HCT116 (cell line): ENCODE results near the gene NPSR1. TPM values are rescaled to one million over a fixed set of nuclear protein-coding genes. Genes with fewer than 3 reads are reported as not detected.

Experiments
- ATAC-seq: fragments of 200-7000 bp; cut with Tn5 transposase; 2 replicates; pipeline ENCODE4 v1.9.1; 2020; ENCODE audit warnings: mild to moderate bottlenecking, moderate library complexity
- BruUV-seq: library from RNA; stranded (reverse); fragments of 400-500 nt; replicated peaks from 2 replicates; lab custom pipeline; 2021; lab: Mats Ljungman, UMichigan
- CTCF ChIA-PET: fragments of 300-600 bp; sonication (Branson Sonifier 250); formaldehyde crosslinking; loops from one replicate; lab custom pipeline; 2021; ENCODE audit warnings: antibody characterized with exemption; lab: Charles Lee
- POLR2A ChIA-PET: fragments of 300-600, 350-600 bp; sonication (Branson Sonifier 250); formaldehyde crosslinking; loops from one replicate; lab custom pipeline; 2021; ENCODE audit warnings: antibody characterized with exemption; lab: Charles Lee
- RAD21 ChIA-PET, 2 experiments: fragments of 300-600 bp; sonication (Branson Sonifier 250); formaldehyde crosslinking; loops; one replicate each; lab custom pipeline; 2023; ENCODE audit warnings: low total read pairs in 2 of 2; ENCODE audit not compliant: uncharacterized antibody in 2 of 2, unreplicated experiment in 2 of 2, low non-redundant PET in 1 of 2; lab: Charles Lee
- DNase-seq: peaks from one replicate; pipeline ENCODE4 v3.0.0-alpha.2; 2010; ENCODE audit warnings: low read depth, low spot score
- H2AFZ ChIP-seq: fragments of 200-600 bp; shearing (Covaris generic), sonication (generic); 2 replicates; pipeline ENCODE4 v1.6.1; 2017; ENCODE audit warnings: low read depth, mixed run types, mixed read lengths, antibody characterized with exemption, low read length; ENCODE audit not compliant: poor library complexity, severe bottlenecking
- H3K27ac ChIP-seq: 2 replicates; pipeline ENCODE4 v1.5.1; 2012; ENCODE audit warnings: low read depth, low read length
- H3K27me3 ChIP-seq: fragments of 200-600 bp; sonication (generic); 2 replicates; pipeline ENCODE4 v1.6.1; 2016; ENCODE audit warnings: mixed run types, low read length, mixed read lengths; ENCODE audit not compliant: insufficient read depth
- H3K36me3 ChIP-seq, 2 experiments: fragments of 200-500 bp in 1 of 2; fragments of 200-600 bp in 1 of 2; sonication (Bioruptor generic) in 1 of 2; sonication (generic) in 1 of 2; 2 replicates each; pipeline versions ENCODE4 v1.5.1 to v1.6.1; 2014 to 2016; ENCODE audit warnings: low read length in 2 of 2, inconsistent platforms in 1 of 2, mixed read lengths in 1 of 2, mixed run types in 1 of 2; ENCODE audit not compliant: insufficient read depth in 2 of 2, control insufficient read depth in 1 of 2
- H3K4me1 ChIP-seq, 2 experiments: fragments of 200-600 bp in 1 of 2; sonication (generic) in 1 of 2; 2 replicates each; pipeline versions ENCODE4 v1.5.1 to v1.6.1; 2012 to 2017; ENCODE audit warnings: low read length in 2 of 2, inconsistent platforms in 1 of 2, mild to moderate bottlenecking in 1 of 2, mixed read lengths in 1 of 2, mixed run types in 1 of 2, moderate library complexity in 1 of 2; ENCODE audit not compliant: insufficient read depth in 2 of 2, control insufficient read depth in 1 of 2
- H3K4me2 ChIP-seq: fragments of 200-600 bp; sonication (generic); 2 replicates; pipeline ENCODE4 v1.6.1; 2017; ENCODE audit warnings: mixed run types, low read length, mixed read lengths
- H3K4me3 ChIP-seq, 2 experiments: fragments of 200-600 bp in 1 of 2; sonication (generic) in 1 of 2; replicated peaks in 1 of 2; 2 replicates each; pipeline ENCODE4 v1.5.1; 2011 to 2016; ENCODE audit warnings: low read length in 2 of 2, control low read depth in 1 of 2, low read depth in 1 of 2, mild to moderate bottlenecking in 1 of 2, mixed read lengths in 1 of 2, mixed run types in 1 of 2
- H3K79me2 ChIP-seq: fragments of 200-600 bp; sonication (generic); 2 replicates; pipeline ENCODE4 v1.6.1; 2017; ENCODE audit warnings: mild to moderate bottlenecking, mixed run types, low read length, moderate library complexity, mixed read lengths; ENCODE audit not compliant: insufficient read depth
- H3K9ac ChIP-seq: fragments of 200-600 bp; sonication (generic); 2 replicates; pipeline ENCODE4 v1.6.1; 2016; ENCODE audit warnings: low read length, mixed read lengths
- H3K9me2 ChIP-seq: fragments of 200-600 bp; sonication (generic), shearing (Covaris generic); 2 replicates; pipeline ENCODE4 v1.6.1; 2017; ENCODE audit warnings: mixed run types, mild to moderate bottlenecking, moderate library complexity; ENCODE audit not compliant: insufficient read depth
- H3K9me3 ChIP-seq, 2 experiments: fragments of 200-500 bp in 1 of 2; fragments of 200-600 bp in 1 of 2; sonication (Bioruptor generic) in 1 of 2; sonication (generic) in 1 of 2; 2 replicates each; pipeline ENCODE4 v1.6.1; 2014 to 2017; ENCODE audit warnings: low read length in 2 of 2, mixed read lengths in 2 of 2, inconsistent platforms in 1 of 2, low read depth in 1 of 2, mild to moderate bottlenecking in 1 of 2, mixed run types in 1 of 2, moderate library complexity in 1 of 2; ENCODE audit not compliant: control insufficient read depth in 1 of 2, insufficient read depth in 1 of 2
- H4K20me1 ChIP-seq: fragments of 200-600 bp; sonication (generic), shearing (Covaris generic); 2 replicates; pipeline ENCODE4 v1.6.1; 2017; ENCODE audit warnings: mixed run types, mild to moderate bottlenecking, moderate library complexity; ENCODE audit not compliant: insufficient read depth
- CEBPB ChIP-seq: IDR thresholded peaks from 2 replicates; pipeline ENCODE4 v1.6.1; 2012; ENCODE audit warnings: low read depth
- POLR2AphosphoS5 ChIP-seq: IDR thresholded peaks from 2 replicates; pipeline ENCODE4 v1.6.1; 2011; ENCODE audit warnings: mild to moderate bottlenecking, low read depth, low read length, moderate library complexity
- REST ChIP-seq: IDR thresholded peaks from 2 replicates; pipeline ENCODE4 v1.6.1; 2012; ENCODE audit warnings: low read depth
- SIN3A ChIP-seq: IDR thresholded peaks from 2 replicates; pipeline ENCODE4 v1.6.1; 2012; ENCODE audit warnings: low read depth
- TCF7L2 ChIP-seq: IDR thresholded peaks from 2 replicates; pipeline ENCODE4 v1.7.0; 2011; ENCODE audit warnings: borderline replicate concordance, inconsistent platforms; ENCODE audit not compliant: insufficient read depth, insufficient read length; ENCODE audit errors: extremely low read depth
- YY1 ChIP-seq: IDR thresholded peaks from 2 replicates; pipeline ENCODE4 v1.6.1; 2011; ENCODE audit warnings: low read length, low read depth, moderate library complexity, mild to moderate bottlenecking; ENCODE audit not compliant: insufficient replicate concordance; ENCODE audit errors: extremely low read depth
- ZBTB33 ChIP-seq: IDR thresholded peaks from 2 replicates; pipeline ENCODE4 v1.6.1; 2011; ENCODE audit warnings: mild to moderate bottlenecking, low read length, moderate library complexity; ENCODE audit not compliant: insufficient replicate concordance; ENCODE audit errors: extremely low read depth
- ZFX ChIP-seq: fragments of 450-650 bp; IDR thresholded peaks from 2 replicates; pipeline ENCODE4 v1.6.1; 2017
- intact Hi-C: fragments of 100-400 bp; cut with micrococcal nuclease; formaldehyde crosslinking; loops from 2 replicates; pipeline ENCODE4 v1.10.0; 2022
- total RNA-seq: library from RNA; stranded (reverse); gene quantifications from one replicate; pipeline ENCODE4 v1.2.1, GENCODE V29; 2021; ENCODE audit not compliant: unreplicated experiment

Gene NPSR1
- total RNA-seq, 1 experiment from 2014 or later = not detected

- TF ChIP-seq ZBTB33 = no peak
- no peak for TF ChIP-seq YY1
- TF ChIP-seq SIN3A = no peak
- no peak for TF ChIP-seq ZFX
- TF ChIP-seq CEBPB = no peak
- no peak for TF ChIP-seq POLR2AphosphoS5
Measured at GRCh38 chr7:34740840-34741239, 82.8 kb downstream of the NPSR1 start (continued).

GRCh38 chr7:34747176-34747781, 89.3 kb downstream of the NPSR1 start:
- H3K4me3 ChIP-seq = no peak overlapping the region
- peaks cover 22 to 24% of the 10 kb centered on the region in 2 experiments for H3K4me1 ChIP-seq
- no peak overlapping the region for H3K9ac ChIP-seq
- DNase-seq (no peak), ATAC-seq (no peak)
- RAD21 ChIA-PET = no interaction called here
- POLR2A ChIA-PET = no interaction called here
- no peaks in the 10 kb centered on the region for H3K79me2 ChIP-seq
- BruUV-seq = no TSS peak
- peak overlapping the region; percentile 59; the same call in 1 of the 2 replicates for H3K4me2 ChIP-seq
- H3K9me3 ChIP-seq = no peaks in the 10 kb centered on the region
- no peaks in the 10 kb centered on the region for H4K20me1 ChIP-seq
- intact Hi-C loops = no loop called here
- H2AFZ ChIP-seq = no peak overlapping the region
- H3K36me3 ChIP-seq = no peaks in the 10 kb centered on the region
- H3K9me2 ChIP-seq = no peaks in the 10 kb centered on the region
- no peak for TF ChIP-seq REST
- TF ChIP-seq TCF7L2 = peak; percentile 68
- TF ChIP-seq, all 23 proteins: peak for 1
- CTCF ChIA-PET = no interaction called here
- Histone ChIP-seq H3K27ac (no peak overlapping the region), H3K27me3 (no peaks in the 10 kb centered on the region)
